ENCODE results near the gene C1orf94.

The C1orf94 gene

GRCh38 chr1:34262023-34262853 lies 85.5 kb downstream of the C1orf94 start:
- no peak for DNase-seq (ENCODE audit: low spot score)

- no peak for DNase-seq (ENCODE audit: low spot score)
Observed at GRCh38 chr1:34262921-34263320, 86.2 kb downstream of the C1orf94 start.

GRCh38 chr1:34263406-34263805 lies 86.7 kb downstream of the C1orf94 start:
- no peak for DNase-seq (ENCODE audit: low spot score)

- no peak for DNase-seq (ENCODE audit: low spot score)
Observed at GRCh38 chr1:34265396-34265795, 88.7 kb downstream of the C1orf94 start.

GRCh38 chr1:34266127-34266951 lies 89.6 kb downstream of the C1orf94 start:
- DNase-seq (ENCODE audit: low spot score) = no peak

- no peak for DNase-seq (ENCODE audit: low spot score)
Observed at GRCh38 chr1:34267326-34267725, 90.6 kb downstream of the C1orf94 start.

- DNase-seq (ENCODE audit: low spot score) = no peak
Observed at GRCh38 chr1:34268311-34268954, 91.7 kb downstream of the C1orf94 start.
